SK-N-SH treated with all-trans-retinoic acid at 6 μM for 48 hours (cell line): ENCODE results near the gene UNKL.

ENCODE experiments used
- ATAC-seq: fragments of 200-7000 bp; cut with Tn5 transposase; 3 replicates; pipeline ENCODE4 v1.9.1; 2020; ENCODE audit warnings: mild to moderate bottlenecking, moderate library complexity
- ARNTL ChIP-seq: fragments of 450-650 bp; formaldehyde crosslinking; IDR thresholded peaks from 2 replicates; pipeline ENCODE4 v1.5.0; 2020; ENCODE audit warnings: low read depth, mild to moderate bottlenecking, moderate library complexity, borderline replicate concordance
- BACH2 ChIP-seq: fragments of 250-450 bp; sonication (Bioruptor Pico); IDR thresholded peaks from 2 replicates; pipeline ENCODE4 v1.9.0; 2021; ENCODE audit warnings: mild to moderate bottlenecking, borderline replicate concordance
- CREB5 ChIP-seq: fragments of 250-450 bp; sonication (Bioruptor Pico); IDR thresholded peaks from 2 replicates; pipeline ENCODE4 v1.5.1; 2020; ENCODE audit warnings: low read depth, mild to moderate bottlenecking, moderate library complexity
- CSDC2 ChIP-seq: fragments of 250-450 bp; sonication (Bioruptor Pico); IDR thresholded peaks from 2 replicates; pipeline ENCODE4 v1.5.0; 2020; ENCODE audit warnings: mild to moderate bottlenecking, moderate library complexity
- CSRNP3 ChIP-seq: fragments of 250-450 bp; sonication (Bioruptor Pico); IDR thresholded peaks from 2 replicates; pipeline ENCODE4 v1.5.1; 2021; ENCODE audit warnings: mild to moderate bottlenecking, moderate library complexity
- ESRRG ChIP-seq: fragments of 250-450 bp; sonication (Bioruptor Pico); IDR thresholded peaks from 2 replicates; pipeline ENCODE4 v1.6.1; 2021; ENCODE audit warnings: mild to moderate bottlenecking
- GLIS3 ChIP-seq: fragments of 250-450 bp; sonication (Bioruptor Pico); IDR thresholded peaks from 2 replicates; pipeline ENCODE4 v1.5.0; 2020; ENCODE audit warnings: mild to moderate bottlenecking, moderate library complexity
- ISL1 ChIP-seq: fragments of 250-450 bp; sonication (Bioruptor Pico); IDR thresholded peaks from 2 replicates; pipeline ENCODE4 v2.1.2; 2022; ENCODE audit warnings: mild to moderate bottlenecking, moderate library complexity
- OSR1 ChIP-seq: fragments of 250-450 bp; sonication (Bioruptor Pico); IDR thresholded peaks from 2 replicates; pipeline ENCODE4 v1.8.0; 2022; ENCODE audit warnings: moderate library complexity, mild to moderate bottlenecking, inconsistent platforms
- PATZ1 ChIP-seq: fragments of 250-450 bp; sonication (Bioruptor Pico); IDR thresholded peaks from 2 replicates; pipeline ENCODE4 v1.8.0; 2020; ENCODE audit warnings: mild to moderate bottlenecking, moderate library complexity, borderline replicate concordance
- POU6F1 ChIP-seq: fragments of 250-450 bp; sonication (Bioruptor Pico); IDR thresholded peaks from 2 replicates; pipeline ENCODE4 v1.8.0; 2021; ENCODE audit warnings: low read depth, mild to moderate bottlenecking, moderate library complexity, borderline replicate concordance
- PPARA ChIP-seq: fragments of 250-450 bp; sonication (Bioruptor Pico); IDR thresholded peaks from 2 replicates; pipeline ENCODE4 v1.5.0; 2020; ENCODE audit warnings: mild to moderate bottlenecking, borderline replicate concordance
- RARB ChIP-seq: fragments of 250-450 bp; sonication (Bioruptor Pico); IDR thresholded peaks from 2 replicates; pipeline ENCODE4 v1.8.0; 2021; ENCODE audit warnings: mild to moderate bottlenecking, moderate library complexity
- TCF4 ChIP-seq: fragments of 250-450 bp; sonication (Bioruptor Pico); IDR thresholded peaks from 2 replicates; pipeline ENCODE4 v1.8.0; 2021; ENCODE audit warnings: mild to moderate bottlenecking, moderate library complexity, borderline replicate concordance
- TOX ChIP-seq: fragments of 250-450 bp; sonication (Bioruptor Pico); IDR thresholded peaks from 2 replicates; pipeline ENCODE4 v1.8.0; 2021; ENCODE audit warnings: mild to moderate bottlenecking, moderate library complexity, borderline replicate concordance
- TSHZ2 ChIP-seq: fragments of 250-450 bp; sonication (Bioruptor Pico); IDR thresholded peaks from 2 replicates; pipeline ENCODE4 v1.5.0; 2020; ENCODE audit warnings: mild to moderate bottlenecking, moderate library complexity
- ZFP3 ChIP-seq: fragments of 250-450 bp; sonication (Bioruptor Pico); IDR thresholded peaks from 2 replicates; pipeline ENCODE4 v1.5.0; 2020; ENCODE audit warnings: mild to moderate bottlenecking, moderate library complexity
- ZNF565 ChIP-seq: fragments of 450-650 bp; formaldehyde crosslinking; conservative IDR thresholded peaks from 2 replicates; pipeline ENCODE4 v1.5.0; 2020; ENCODE audit warnings: low read depth, mild to moderate bottlenecking, moderate library complexity
- ZNF70 ChIP-seq: fragments of 450-650 bp; formaldehyde crosslinking; IDR thresholded peaks from 2 replicates; pipeline ENCODE4 v1.5.0; 2020; ENCODE audit warnings: mild to moderate bottlenecking, moderate library complexity
- ZNF8 ChIP-seq: fragments of 450-650 bp; formaldehyde crosslinking; IDR thresholded peaks from 2 replicates; pipeline ENCODE4 v1.5.0; 2020; ENCODE audit warnings: mild to moderate bottlenecking, moderate library complexity

The UNKL gene

GRCh38 chr16:1347286-1347855, 67.1 kb downstream of the UNKL start:
- no peak for TF ChIP-seq OSR1 (CRISPR knock-in tag)
- no peak for TF ChIP-seq TCF4 (CRISPR knock-in tag)
- TF ChIP-seq, all 23 proteins: peak for 0
- no peak for ATAC-seq

GRCh38 chr16:1346422-1347285, 67.8 kb downstream of the UNKL start:
- TF ChIP-seq ARNTL (CRISPR knock-in tag), result no peak
- no peak for TF ChIP-seq PPARA (CRISPR knock-in tag)
- no peak for TF ChIP-seq GLIS3
- no peak for TF ChIP-seq CSRNP3 (CRISPR knock-in tag)
- TF ChIP-seq TSHZ2, result no peak
- TF ChIP-seq ZNF565 (CRISPR knock-in tag), result no peak
- no peak for TF ChIP-seq CSDC2
- no peak for TF ChIP-seq BACH2 (CRISPR knock-in tag)
- TF ChIP-seq CREB5 (CRISPR knock-in tag), result no peak
- TF ChIP-seq ZNF70 (CRISPR knock-in tag), result no peak
- no peak for TF ChIP-seq ZNF8 (CRISPR knock-in tag)
- no peak for TF ChIP-seq POU6F1 (CRISPR knock-in tag)
- TF ChIP-seq ESRRG, result no peak
- no peak for TF ChIP-seq ISL1 (CRISPR knock-in tag)

GRCh38 chr16:1345651-1346421, 68.7 kb downstream of the UNKL start:
- no peak for ATAC-seq
- no peak for TF ChIP-seq CREB5 (CRISPR knock-in tag)
- TF ChIP-seq BACH2 (CRISPR knock-in tag), result no peak
- no peak for TF ChIP-seq ZNF8 (CRISPR knock-in tag)
- TF ChIP-seq ISL1 (CRISPR knock-in tag), result no peak
- no peak for TF ChIP-seq OSR1 (CRISPR knock-in tag)
- no peak for TF ChIP-seq ZNF70 (CRISPR knock-in tag)

More at GRCh38 chr16:1346422-1347285, 67.8 kb downstream of the UNKL start:
- ATAC-seq, result peak; percentile 27

- no peak for ATAC-seq
- TF ChIP-seq RARB (CRISPR knock-in tag) (no peak), TOX (CRISPR knock-in tag) (no peak), ZNF70 (CRISPR knock-in tag) (no peak), ZFP3 (no peak), CREB5 (CRISPR knock-in tag) (no peak), ZNF8 (CRISPR knock-in tag) (no peak), OSR1 (CRISPR knock-in tag) (no peak), PPARA (CRISPR knock-in tag) (no peak), ESRRG (no peak), PATZ1 (CRISPR knock-in tag) (no peak)
Observed at GRCh38 chr16:1345087-1345486, 69.4 kb downstream of the UNKL start.
